ENCODE results near the gene PAX2.

DNA sequence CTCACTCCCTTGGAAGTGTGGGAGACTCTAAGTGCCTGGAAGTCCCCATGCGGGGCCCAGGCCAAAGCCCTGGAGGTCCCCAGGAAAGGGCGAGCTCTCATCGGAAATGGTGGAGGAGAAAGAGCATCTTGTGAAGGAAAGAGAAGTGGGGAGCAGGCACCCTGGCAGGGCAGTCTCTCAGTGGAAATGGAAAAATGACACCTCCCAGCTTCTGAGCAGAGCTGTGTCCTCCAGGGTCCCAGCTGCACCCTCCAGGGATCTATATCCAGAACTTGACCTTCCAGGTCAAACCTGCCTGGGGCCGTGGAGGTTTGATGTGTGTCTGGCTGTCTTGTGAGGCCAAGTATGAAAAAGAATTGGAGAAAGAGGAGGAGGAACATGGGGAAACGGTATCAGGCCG is 29.5 kb downstream of the PAX2 start:
- TF ChIP-seq, protein P1, sequence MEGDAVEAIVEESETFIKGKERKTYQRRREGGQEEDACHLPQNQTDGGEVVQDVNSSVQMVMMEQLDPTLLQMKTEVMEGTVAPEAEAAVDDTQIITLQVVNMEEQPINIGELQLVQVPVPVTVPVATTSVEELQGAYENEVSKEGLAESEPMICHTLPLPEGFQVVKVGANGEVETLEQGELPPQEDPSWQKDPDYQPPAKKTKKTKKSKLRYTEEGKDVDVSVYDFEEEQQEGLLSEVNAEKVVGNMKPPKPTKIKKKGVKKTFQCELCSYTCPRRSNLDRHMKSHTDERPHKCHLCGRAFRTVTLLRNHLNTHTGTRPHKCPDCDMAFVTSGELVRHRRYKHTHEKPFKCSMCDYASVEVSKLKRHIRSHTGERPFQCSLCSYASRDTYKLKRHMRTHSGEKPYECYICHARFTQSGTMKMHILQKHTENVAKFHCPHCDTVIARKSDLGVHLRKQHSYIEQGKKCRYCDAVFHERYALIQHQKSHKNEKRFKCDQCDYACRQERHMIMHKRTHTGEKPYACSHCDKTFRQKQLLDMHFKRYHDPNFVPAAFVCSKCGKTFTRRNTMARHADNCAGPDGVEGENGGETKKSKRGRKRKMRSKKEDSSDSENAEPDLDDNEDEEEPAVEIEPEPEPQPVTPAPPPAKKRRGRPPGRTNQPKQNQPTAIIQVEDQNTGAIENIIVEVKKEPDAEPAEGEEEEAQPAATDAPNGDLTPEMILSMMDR (IDR thresholded peaks at IDR 0.05): no peak
- TF ChIP-seq POLR2A (IDR thresholded peaks at IDR 0.05): no peak

Data from esophagus squamous epithelium (tissue), 4 donors.